ENCODE measurements around the gene MUC20. TPM values are rescaled to one million over a fixed set of nuclear protein-coding genes. Genes with fewer than 3 reads are reported as not detected.

Gene MUC20
- total and polyA plus RNA-seq, 9 of the 15 experiments (the other 6 are each of a cell fraction or from before 2014, with no cell fraction given): 0.03 to 0.23 (median 0.15) TPM; not detected in 3

DNA sequence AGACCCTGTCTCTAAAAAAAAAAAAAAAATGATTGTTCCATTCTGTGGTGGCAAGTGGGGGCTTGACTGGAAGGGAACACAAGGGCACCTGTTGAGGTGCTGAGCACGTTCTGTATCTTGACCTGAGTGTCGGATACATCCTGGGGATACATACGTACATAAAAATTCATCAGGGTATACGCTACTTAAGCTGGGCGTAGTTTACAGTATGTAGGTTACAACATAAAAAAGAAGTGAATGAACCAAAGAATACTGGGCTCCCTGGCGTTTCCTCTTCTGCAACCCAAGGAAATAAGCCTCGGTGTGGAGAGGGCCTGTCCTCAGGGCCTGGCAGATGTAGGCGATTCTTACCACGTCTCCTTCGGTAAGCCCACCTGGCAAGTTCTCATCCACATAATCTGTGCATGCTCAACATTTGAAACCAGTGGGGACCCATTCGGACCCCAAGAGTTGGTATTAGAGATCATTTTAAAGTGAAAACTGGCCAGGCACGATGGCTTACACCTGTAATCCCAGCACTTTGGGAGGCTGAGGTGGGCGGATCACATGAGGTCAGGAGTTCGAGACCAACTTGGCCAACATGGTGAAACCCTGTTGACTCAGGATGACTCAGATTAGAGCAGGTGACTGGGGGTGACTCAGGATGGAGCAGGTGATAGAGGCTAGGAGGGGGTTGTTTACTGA lies 5.1 kb upstream of the MUC20 start (continued):
- TF ChIP-seq NR2C2 (CRISPR knock-in tag; IDR thresholded peaks at IDR 0.05): no peak; the same call in 1 of the 2 replicates
- TF ChIP-seq NR2C2 (tag; IDR thresholded peaks at IDR 0.05): peak; percentile 92
- TF ChIP-seq NONO (IDR thresholded peaks at IDR 0.05; ENCODE audit: low read depth in 2 of 2, low read length in 1 of 2): no peak
- TF ChIP-seq NFRKB (IDR thresholded peaks at IDR 0.05; ENCODE audit: low read depth): peak; percentile 32; the same call in 1 of the 2 replicates
- TF ChIP-seq CHD1 (IDR thresholded peaks at IDR 0.05; ENCODE audit: low read length): peak; percentile 27
- TF ChIP-seq ATF3 (IDR thresholded peaks at IDR 0.05): peak; percentile 100
- TF ChIP-seq ATF3 (CRISPR knock-in tag; conservative IDR thresholded peaks at IDR 0.05): peak; percentile 90
- TF ChIP-seq ZFP1 (CRISPR knock-in tag; IDR thresholded peaks at IDR 0.05): no peak
- peak; percentile 91 to 92 for TF ChIP-seq KDM1A (IDR thresholded peaks at IDR 0.05)
- TF ChIP-seq ZNF347 (CRISPR knock-in tag; IDR thresholded peaks at IDR 0.05; ENCODE audit: low read depth): no peak
- TF ChIP-seq CEBPB (tag; IDR thresholded peaks at IDR 0.05): peak; percentile 87
- TF ChIP-seq CBX2 (IDR thresholded peaks at IDR 0.05; ENCODE audit: insufficient read depth, low read length, poor library complexity, severe bottlenecking): no peak
- peak; percentile 61; the same call in 1 of the 2 replicates for TF ChIP-seq TARDBP (IDR thresholded peaks at IDR 0.05)
- peak in 1 of 2 experiments; percentile 82; a peak in 1 of 4 replicates for TF ChIP-seq ARNT (IDR thresholded peaks at IDR 0.05)
- no peak for TF ChIP-seq MYC (IDR thresholded peaks at IDR 0.05; ENCODE audit: low read depth, low read length)
- 0 out of 2 replicates have a peak, but pooled peaks have one; percentile 44 for TF ChIP-seq MYC (CRISPR knock-in tag; IDR thresholded peaks at IDR 0.05; ENCODE audit: borderline replicate concordance, low read depth)
- TF ChIP-seq ZSCAN32 (CRISPR knock-in tag; IDR thresholded peaks at IDR 0.05): no peak
- TF ChIP-seq RBM15 (IDR thresholded peaks at IDR 0.05; ENCODE audit: insufficient read depth, low read length): no peak
- TF ChIP-seq CCNT2 (IDR thresholded peaks at IDR 0.05; ENCODE audit: borderline replicate concordance, extremely low read depth, insufficient read length, low read depth, low read length): no peak
- no peak for TF ChIP-seq ZFPM2 (CRISPR knock-in tag; IDR thresholded peaks at IDR 0.05)
- TF ChIP-seq, protein P1, sequence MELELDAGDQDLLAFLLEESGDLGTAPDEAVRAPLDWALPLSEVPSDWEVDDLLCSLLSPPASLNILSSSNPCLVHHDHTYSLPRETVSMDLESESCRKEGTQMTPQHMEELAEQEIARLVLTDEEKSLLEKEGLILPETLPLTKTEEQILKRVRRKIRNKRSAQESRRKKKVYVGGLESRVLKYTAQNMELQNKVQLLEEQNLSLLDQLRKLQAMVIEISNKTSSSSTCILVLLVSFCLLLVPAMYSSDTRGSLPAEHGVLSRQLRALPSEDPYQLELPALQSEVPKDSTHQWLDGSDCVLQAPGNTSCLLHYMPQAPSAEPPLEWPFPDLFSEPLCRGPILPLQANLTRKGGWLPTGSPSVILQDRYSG (tag; conservative IDR thresholded peaks at IDR 0.05; ENCODE audit: low read depth): 0 out of 2 replicates have a peak, but pooled peaks have one; percentile 27
- peak; percentile 13; the same call in 1 of the 2 replicates for TF ChIP-seq GATAD2A (IDR thresholded peaks at IDR 0.05)
- no peak for TF ChIP-seq ETV5 (CRISPR knock-in tag; IDR thresholded peaks at IDR 0.05; ENCODE audit: low read depth)
- TF ChIP-seq LEF1 (IDR thresholded peaks at IDR 0.05): peak; percentile 91
- TF ChIP-seq, protein P2, sequence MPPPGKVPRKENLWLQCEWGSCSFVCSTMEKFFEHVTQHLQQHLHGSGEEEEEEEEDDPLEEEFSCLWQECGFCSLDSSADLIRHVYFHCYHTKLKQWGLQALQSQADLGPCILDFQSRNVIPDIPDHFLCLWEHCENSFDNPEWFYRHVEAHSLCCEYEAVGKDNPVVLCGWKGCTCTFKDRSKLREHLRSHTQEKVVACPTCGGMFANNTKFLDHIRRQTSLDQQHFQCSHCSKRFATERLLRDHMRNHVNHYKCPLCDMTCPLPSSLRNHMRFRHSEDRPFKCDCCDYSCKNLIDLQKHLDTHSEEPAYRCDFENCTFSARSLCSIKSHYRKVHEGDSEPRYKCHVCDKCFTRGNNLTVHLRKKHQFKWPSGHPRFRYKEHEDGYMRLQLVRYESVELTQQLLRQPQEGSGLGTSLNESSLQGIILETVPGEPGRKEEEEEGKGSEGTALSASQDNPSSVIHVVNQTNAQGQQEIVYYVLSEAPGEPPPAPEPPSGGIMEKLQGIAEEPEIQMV (tag; conservative IDR thresholded peaks at IDR 0.05; ENCODE audit: low read depth): no peak
- peak; percentile 58; the same call in 1 of the 2 replicates for TF ChIP-seq MYNN (IDR thresholded peaks at IDR 0.05)
- TF ChIP-seq MYNN (CRISPR knock-in tag; IDR thresholded peaks at IDR 0.05): no peak
